ENCODE measurements around the gene ADCY5.

- TF ChIP-seq CTBP1 (IDR thresholded peaks at IDR 0.05; ENCODE audit: borderline replicate concordance) = no peak
- no peak for TF ChIP-seq NFRKB (IDR thresholded peaks at IDR 0.05)
- TF ChIP-seq L3MBTL2 (conservative IDR thresholded peaks at IDR 0.05) = no peak
Observed at GRCh38 chr3:123379041-123379830, 69.7 kb downstream of the ADCY5 start.

Measured in HEK293T (cell line).